DOHH2 (cell line): ENCODE results near the gene TUBB1.

Experiments
- H3F3A ChIP-seq: fragments of 200-600 bp; sonication (generic), shearing (Covaris generic); 2 replicates; pipeline ENCODE4 v1.6.0; 2016; ENCODE audit warnings: antibody characterized with exemption, mild to moderate bottlenecking; ENCODE audit not compliant: control insufficient read depth, insufficient read depth
- H3K27ac ChIP-seq: fragments of 200-600 bp; sonication (generic); 2 replicates; pipeline ENCODE4 v1.5.1; 2014; ENCODE audit warnings: low read depth, mild to moderate bottlenecking, low read length, moderate library complexity
- H3K27me3 ChIP-seq: fragments of 200-600 bp; sonication (generic); 2 replicates; pipeline ENCODE4 v1.6.1; 2014; ENCODE audit warnings: mild to moderate bottlenecking, low read length, mixed read lengths; ENCODE audit not compliant: control insufficient read depth
- H3K36me3 ChIP-seq: fragments of 200-600 bp; sonication (generic); 2 replicates; pipeline ENCODE4 v1.6.1; 2014; ENCODE audit warnings: mild to moderate bottlenecking, low read length, moderate library complexity, mixed read lengths; ENCODE audit not compliant: control insufficient read depth
- H3K4me1 ChIP-seq: fragments of 200-600 bp; sonication (generic); 2 replicates; pipeline ENCODE4 v1.6.1; 2014; ENCODE audit warnings: mild to moderate bottlenecking, low read length, mixed read lengths; ENCODE audit not compliant: control insufficient read depth
- H3K4me2 ChIP-seq: fragments of 200-600 bp; sonication (generic); 2 replicates; pipeline ENCODE4 v1.6.0; 2014; ENCODE audit warnings: mild to moderate bottlenecking, low read length, moderate library complexity
- H3K4me3 ChIP-seq: fragments of 200-600 bp; sonication (generic); 2 replicates; pipeline ENCODE4 v1.5.1; 2014; ENCODE audit warnings: mild to moderate bottlenecking, low read length, mixed read lengths
- H3K79me2 ChIP-seq: fragments of 200-600 bp; sonication (generic); 2 replicates; pipeline ENCODE4 v1.6.1; 2014; ENCODE audit warnings: mild to moderate bottlenecking, low read length, mixed read lengths; ENCODE audit not compliant: control insufficient read depth
- H3K9me2 ChIP-seq: fragments of 200-600 bp; sonication (generic); replicated peaks from 2 replicates; pipeline ENCODE4 v1.6.1; 2014; ENCODE audit warnings: mild to moderate bottlenecking, low read length, mixed read lengths; ENCODE audit not compliant: control insufficient read depth
- H3K9me3 ChIP-seq: fragments of 200-600 bp; sonication (generic); 2 replicates; pipeline ENCODE4 v1.6.1; 2014; ENCODE audit warnings: antibody characterized with exemption, low read length, mixed read lengths; ENCODE audit not compliant: control insufficient read depth, insufficient read depth
- H4K20me1 ChIP-seq: fragments of 200-600 bp; sonication (generic); 2 replicates; pipeline ENCODE4 v1.6.0; 2014; ENCODE audit warnings: low read depth, mild to moderate bottlenecking, antibody characterized with exemption, low read length, moderate library complexity; ENCODE audit not compliant: control insufficient read depth, insufficient read depth
- EZH2phosphoT487 ChIP-seq: fragments of 200-600 bp; sonication (generic); IDR thresholded peaks from 2 replicates; pipeline ENCODE4 v1.6.1; 2017; ENCODE audit warnings: borderline replicate concordance, mild to moderate bottlenecking, antibody characterized with exemption, low read length, moderate library complexity, mixed read lengths
- TF ChIP-seq, protein P1 (sequence below): fragments of 200-600 bp; sonication (generic); IDR thresholded peaks from one replicate; pipeline ENCODE4 v1.5.1; 2014; ENCODE audit warnings: antibody characterized with exemption, mild to moderate bottlenecking, low read depth, low read length; ENCODE audit not compliant: poor library complexity, severe bottlenecking

The TUBB1 gene

DNA sequence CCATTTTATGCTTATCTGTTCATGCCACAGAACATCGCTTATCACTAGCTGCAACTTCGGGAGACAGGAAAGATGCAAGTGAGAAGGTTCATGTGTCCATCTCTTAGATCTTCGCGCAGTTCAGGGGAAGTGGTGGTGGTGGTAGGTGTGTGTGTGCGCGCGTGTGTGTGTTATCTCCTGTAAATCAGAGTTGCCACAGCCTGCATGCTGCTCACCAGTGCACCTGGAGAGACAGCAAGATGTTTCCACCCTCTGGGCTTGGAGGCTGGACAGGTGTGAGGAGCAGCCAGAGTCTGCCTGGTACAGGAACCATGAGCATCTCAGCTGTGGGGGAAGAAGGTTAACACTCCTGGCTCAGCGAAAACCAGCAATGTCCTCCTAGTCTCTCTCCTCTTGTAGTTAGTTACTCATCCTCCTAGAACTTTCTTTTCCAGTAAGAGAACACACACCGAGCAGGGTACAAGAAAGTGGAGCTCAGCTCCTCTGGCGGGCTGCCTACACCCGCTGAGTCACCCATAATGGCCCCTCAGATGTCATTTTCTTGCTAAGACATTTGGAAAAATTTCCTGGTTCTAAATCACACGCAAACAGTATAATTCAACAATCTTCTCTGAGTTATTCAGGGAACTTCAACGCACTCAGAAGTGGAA, 5.1 kb upstream of the TUBB1 start:
- H3K4me1 ChIP-seq, result peaks cover 38% of the 10 kb centered on the region
- no peak overlapping the region for H3K27ac ChIP-seq
- H4K20me1 ChIP-seq, result no peaks in the 10 kb centered on the region
- H3K9me2 ChIP-seq, result no peaks in the 10 kb centered on the region
- H3K36me3 ChIP-seq, result no peaks in the 10 kb centered on the region
- H3K27me3 ChIP-seq, result no peaks in the 10 kb centered on the region
- no peak overlapping the region for H3K4me2 ChIP-seq
- H3K9me3 ChIP-seq, result no peaks in the 10 kb centered on the region
- TF ChIP-seq EZH2phosphoT487, result no peak
- H3K79me2 ChIP-seq, result no peaks in the 10 kb centered on the region
- no peak overlapping the region for H3K4me3 ChIP-seq
- no peaks in the 10 kb centered on the region for H3F3A ChIP-seq

- Histone ChIP-seq H3K9me3 (no peaks in the 10 kb centered on the region), H3K27ac (no peak overlapping the region), H3K36me3 (no peaks in the 10 kb centered on the region), H3K27me3 (no peaks in the 10 kb centered on the region), H4K20me1 (no peaks in the 10 kb centered on the region), H3K4me1 (peaks cover 33% of the 10 kb centered on the region), H3K79me2 (no peaks in the 10 kb centered on the region), H3F3A (no peaks in the 10 kb centered on the region), H3K4me2 (no peak overlapping the region), H3K9me2 (no peaks in the 10 kb centered on the region), H3K4me3 (no peak overlapping the region)
- TF ChIP-seq, protein P1, sequence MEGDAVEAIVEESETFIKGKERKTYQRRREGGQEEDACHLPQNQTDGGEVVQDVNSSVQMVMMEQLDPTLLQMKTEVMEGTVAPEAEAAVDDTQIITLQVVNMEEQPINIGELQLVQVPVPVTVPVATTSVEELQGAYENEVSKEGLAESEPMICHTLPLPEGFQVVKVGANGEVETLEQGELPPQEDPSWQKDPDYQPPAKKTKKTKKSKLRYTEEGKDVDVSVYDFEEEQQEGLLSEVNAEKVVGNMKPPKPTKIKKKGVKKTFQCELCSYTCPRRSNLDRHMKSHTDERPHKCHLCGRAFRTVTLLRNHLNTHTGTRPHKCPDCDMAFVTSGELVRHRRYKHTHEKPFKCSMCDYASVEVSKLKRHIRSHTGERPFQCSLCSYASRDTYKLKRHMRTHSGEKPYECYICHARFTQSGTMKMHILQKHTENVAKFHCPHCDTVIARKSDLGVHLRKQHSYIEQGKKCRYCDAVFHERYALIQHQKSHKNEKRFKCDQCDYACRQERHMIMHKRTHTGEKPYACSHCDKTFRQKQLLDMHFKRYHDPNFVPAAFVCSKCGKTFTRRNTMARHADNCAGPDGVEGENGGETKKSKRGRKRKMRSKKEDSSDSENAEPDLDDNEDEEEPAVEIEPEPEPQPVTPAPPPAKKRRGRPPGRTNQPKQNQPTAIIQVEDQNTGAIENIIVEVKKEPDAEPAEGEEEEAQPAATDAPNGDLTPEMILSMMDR, result no peak
- TF ChIP-seq EZH2phosphoT487, result no peak
These were observed 4.4 kb upstream of the TUBB1 start for GRCh38 chr20:59014680-59015389.

DNA sequence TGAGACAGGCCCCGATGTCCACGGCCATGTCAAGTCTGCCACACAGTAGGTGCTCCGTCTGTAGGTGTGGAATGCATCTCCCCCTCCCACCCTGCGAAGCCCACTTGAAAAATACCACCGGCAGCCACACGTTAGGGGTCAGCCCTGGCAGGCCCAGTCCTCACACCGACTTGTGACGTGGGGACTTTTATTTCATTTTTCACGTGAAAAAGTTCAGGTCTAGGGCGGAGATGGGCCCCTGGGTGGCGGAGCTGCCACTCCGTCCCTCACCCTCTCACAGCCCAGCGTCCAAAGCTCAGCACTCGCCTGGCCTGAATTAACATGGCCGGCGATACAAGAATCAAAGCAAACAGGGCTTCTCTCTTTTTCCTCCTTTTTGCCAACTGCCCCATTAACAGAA, 3.8 kb upstream of the TUBB1 start:
- H3K9me2 ChIP-seq, result no peaks in the 10 kb centered on the region
- no peak overlapping the region for H3K4me3 ChIP-seq
- no peaks in the 10 kb centered on the region for H3F3A ChIP-seq
- TF ChIP-seq EZH2phosphoT487, result no peak
- TF ChIP-seq, protein P1, result no peak
- H3K9me3 ChIP-seq, result no peaks in the 10 kb centered on the region
- H3K79me2 ChIP-seq, result no peaks in the 10 kb centered on the region
- H3K4me2 ChIP-seq, result no peak overlapping the region
- peaks cover 27% of the 10 kb centered on the region for H3K4me1 ChIP-seq
- no peaks in the 10 kb centered on the region for H3K36me3 ChIP-seq
- no peaks in the 10 kb centered on the region for H4K20me1 ChIP-seq
- no peak overlapping the region for H3K27ac ChIP-seq
- H3K27me3 ChIP-seq, result no peaks in the 10 kb centered on the region
